DMS153 (cell line): Measurements from ENCODE around the gene LZTR1.
A peak's percentile ranks its signal among the peaks of the same experiment; 100 is the strongest.
"Not testable (repeated sequence)": the region's sequence is repeated elsewhere in the genome, so short reads cannot be mapped to it uniquely, and the experiment has no call there.

Source experiments
- DNase-seq: peaks from one replicate; lab custom pipeline; 2025; lab: John Stamatoyannopoulos, UW

LZTR1 gene

DNA sequence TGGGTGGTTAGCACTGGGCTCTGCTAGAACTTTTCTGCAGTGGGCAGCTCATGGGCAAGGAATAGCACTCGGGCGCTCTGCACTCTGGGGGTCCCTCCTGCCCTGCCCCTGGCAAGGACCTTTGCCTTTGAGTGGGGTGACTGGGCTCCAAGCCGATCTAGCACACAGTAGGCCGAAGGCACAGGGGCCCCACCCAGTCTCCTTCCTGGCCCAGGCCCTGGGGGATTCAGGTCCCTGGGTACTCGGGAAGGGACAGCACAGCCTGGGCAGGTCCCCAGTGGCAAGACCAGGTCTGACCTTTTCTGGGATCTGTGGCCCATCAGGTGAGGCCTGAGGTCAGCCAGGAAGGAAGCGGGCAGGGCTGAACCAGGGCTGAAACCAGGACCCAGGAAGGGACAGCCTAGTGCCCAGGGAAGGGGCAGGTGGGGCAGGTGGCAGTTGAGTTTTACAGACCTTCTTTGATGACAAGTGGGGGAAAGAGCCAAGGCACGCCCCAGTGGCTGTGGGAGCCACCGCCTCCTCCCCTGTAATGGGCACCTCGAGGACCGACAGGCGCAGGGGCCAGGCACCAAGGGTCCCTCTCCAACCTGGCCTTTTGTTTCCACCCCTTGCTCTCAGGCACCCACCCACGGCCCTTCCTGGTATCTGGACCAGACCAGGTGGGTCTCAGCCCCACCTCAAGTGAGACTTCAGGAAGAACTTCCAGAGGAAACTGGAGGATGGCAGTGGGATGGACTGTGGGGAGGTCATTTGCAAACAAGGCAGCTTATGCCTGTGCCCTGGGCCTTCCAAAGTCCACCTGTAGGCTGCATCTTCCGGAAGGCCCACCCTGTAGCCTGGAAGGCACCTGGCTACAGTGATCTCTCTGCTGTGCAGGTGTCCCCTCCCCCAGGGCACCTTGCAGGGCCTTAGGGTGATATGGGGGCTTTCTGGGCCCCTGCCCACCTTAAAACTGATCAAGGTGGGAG is 15.9 kb upstream of the LZTR1 start:
- no peak for DNase-seq

DNA sequence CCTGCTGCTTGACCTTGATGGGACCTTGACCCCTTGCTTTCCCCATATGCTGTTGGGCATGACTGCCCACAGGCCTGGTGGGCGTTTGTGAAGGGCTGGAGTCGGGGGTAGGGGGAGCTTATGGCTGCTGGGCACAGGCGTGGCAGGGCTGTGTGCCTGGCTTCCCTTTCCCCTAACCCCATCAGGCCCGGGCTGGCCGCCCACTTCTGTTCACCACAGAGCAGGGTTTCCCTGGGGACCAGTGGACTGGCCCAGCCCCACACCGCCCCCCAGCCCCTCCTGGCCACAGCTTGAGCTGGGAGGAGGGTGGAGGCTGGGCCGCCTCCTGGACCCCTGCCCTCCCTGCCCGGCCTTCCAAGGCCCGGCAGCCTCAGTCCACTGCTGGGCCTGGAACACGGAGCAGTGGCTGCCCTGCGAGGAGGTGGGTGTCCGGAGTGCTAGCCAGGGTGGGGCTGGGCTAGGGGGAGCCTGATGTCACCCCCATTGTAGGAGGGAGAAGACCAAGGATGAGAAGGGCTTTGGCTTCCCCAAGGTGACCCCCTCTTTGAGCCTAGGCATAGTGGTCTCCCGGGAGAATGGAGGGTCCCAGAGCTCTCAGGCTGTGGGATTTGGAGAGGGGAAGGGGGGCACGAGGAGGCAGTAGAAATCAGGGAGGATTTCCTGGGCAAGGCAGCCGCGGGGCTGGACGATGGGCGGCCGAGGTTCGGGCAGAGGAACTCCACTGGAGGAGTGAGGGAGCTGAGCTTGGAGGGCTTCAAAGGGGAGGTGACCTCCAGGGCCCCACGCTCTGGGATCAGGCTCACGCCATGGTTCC is 15.0 kb upstream of the LZTR1 start, which contains the start of gene AIFM3:
AIFM3 (plus strand) TSS at position 373 of the 814 bp plus-strand sequence. CDS start 690 bp downstream, outside the sequence.
- no peak for DNase-seq

DNA sequence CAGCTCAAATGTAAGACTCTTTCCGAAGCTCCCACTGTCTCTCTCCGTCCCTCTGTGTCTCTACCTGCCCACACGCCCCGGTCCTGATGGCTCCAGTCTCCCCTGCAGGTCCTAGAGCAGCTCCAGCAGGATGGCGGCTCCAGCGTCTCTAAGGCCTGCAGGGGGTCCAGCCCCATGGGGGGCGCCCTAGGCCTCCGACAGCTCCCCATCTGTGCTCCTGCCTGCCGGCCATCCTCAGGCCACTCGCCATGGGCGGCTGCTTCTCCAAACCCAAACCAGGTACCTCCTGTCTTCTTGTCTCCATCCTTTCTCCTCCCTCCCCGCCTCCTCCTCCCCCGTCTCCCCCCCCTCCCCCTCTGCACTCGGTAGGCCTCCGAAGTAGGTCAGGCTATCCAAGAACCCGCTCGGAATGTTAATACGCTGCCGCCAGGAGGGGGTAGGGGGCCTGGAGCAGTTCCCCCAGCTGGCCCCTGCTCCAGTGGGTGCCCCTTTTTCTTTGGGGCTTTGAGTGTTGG is 14.3 kb upstream of the LZTR1 start:
- no peak for DNase-seq

DNA sequence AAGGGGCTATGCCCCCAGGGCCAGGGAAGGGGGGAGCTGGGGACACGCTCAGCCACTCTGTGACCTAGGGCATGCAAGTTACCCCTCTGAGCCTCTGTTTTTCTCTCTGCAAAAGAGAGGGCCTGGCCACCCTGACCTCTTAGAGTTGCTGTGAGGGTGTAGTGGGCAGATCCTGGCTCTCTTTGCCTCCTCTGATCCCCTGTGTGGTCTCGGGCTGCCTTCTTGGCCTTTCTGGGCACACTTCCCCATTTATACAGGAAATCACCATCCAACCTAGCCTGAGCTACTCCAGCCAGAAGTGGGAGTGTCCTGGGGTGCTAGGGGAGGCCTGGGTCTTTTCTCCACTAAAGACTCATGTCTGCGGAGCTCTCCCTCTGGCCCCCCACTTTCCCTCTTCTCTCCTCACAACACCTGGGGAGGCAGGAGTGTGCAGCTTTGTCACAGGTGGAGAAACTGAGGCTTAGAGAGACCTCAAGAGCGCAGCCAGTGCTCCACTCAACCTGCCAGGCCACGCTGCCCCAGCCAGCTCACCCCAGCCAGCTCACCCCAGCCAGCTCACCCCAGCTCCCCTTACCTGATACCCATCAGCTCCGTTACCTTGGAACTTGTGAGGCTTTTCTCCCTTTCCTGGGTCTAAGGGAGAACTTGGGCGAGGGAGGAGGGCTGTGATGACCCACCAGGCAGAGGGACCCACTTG is 13.7 kb upstream of the LZTR1 start:
- DNase-seq = no peak

DNA sequence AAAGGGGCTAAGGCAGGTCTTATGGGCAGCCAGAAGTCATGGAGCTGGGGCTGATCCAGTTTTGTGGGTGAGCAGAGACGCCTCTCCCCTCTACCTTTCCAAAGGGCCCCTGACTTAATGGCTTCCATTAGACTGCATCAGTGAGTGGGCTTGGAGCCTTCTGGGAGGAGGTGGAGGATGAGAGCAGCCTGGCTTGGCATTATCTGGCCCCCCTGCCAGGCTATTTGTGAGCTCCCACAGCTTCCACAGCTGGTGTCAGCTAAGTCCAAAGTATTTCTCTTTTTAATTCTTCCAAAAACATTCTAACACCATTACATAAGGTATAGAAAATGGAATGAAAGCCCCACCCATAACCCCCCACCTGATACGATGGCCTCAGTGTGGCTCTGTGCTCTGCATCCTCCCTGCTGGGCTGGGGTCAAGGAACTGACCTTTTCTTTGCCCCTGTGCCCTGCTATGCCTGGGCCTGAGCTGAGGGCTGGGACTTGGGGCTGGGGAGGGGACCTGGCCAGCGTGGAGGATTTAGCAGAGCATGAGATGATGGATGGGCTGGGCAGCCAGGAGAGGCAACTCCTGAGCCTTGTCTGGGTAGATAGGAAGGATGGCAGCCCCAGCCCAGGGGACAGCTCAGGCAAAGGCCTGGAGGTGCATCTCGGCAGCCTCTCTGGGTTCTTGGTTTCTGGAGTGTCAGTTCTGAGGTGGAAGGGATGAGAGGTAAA is 11.0 kb upstream of the LZTR1 start:
- no peak for DNase-seq

DNA sequence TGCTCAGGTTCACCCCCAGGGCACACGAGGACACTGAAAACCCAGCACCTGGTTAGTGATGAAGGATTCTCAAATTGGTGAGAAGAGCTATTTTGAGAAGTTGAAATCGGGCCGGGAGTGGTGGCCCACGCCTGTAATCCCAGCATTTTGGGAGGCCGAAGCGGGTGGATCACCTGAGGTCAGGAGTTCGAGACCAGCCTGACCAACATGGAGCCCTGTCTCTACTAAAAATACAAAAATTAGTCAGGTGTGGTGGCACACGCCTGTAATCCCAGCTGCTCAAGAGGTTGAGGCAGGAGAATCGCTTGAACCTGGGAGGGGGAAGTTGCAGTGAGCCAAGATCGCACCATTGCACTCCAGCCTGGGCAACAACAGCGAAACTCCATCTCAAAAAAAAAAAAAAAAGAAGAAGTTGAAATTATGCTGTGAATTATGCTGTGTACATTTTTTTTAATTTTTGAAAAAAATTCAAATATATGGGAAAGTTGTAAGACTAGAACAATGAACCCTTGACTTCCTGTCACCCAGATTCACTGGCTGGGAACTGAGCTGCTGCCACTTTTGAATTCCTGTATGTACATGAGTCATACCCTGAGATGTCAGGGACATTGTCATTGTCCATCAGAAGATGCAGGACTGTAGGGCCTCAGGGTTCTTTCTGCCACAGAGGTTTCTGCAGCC is 9.9 kb upstream of the LZTR1 start:
- DNase-seq = not testable (repeated sequence)

DNA sequence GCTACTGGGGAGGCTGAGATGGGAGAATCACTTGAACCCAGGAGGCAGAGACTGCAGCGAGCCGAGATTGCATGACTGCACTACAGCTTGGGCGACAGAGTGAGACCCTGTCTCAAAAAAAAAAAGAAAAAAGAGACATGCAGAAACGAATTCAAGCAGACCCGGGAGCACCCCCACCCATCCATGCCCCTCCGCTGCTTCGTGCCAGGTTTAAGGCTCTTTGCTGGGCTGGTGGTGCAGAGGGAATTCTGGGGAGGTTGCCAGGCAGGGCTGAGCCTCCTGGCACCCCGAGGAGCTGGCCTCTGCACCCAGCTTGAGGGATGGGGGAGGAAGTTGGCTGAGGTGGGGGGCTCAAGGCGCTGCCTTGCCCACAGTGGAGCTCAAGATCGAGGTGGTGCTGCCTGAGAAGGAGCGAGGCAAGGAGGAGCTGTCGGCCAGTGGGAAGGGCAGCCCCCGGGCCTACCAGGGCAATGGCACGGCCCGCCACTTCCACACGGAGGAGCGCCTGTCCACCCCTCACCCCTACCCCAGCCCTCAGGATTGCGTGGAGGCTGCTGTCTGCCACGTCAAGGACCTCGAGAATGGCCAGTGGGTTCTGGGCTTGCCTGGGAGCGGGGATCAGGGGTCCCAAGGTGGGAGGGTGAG is 9.0 kb upstream of the LZTR1 start:
- DNase-seq = no peak

DNA sequence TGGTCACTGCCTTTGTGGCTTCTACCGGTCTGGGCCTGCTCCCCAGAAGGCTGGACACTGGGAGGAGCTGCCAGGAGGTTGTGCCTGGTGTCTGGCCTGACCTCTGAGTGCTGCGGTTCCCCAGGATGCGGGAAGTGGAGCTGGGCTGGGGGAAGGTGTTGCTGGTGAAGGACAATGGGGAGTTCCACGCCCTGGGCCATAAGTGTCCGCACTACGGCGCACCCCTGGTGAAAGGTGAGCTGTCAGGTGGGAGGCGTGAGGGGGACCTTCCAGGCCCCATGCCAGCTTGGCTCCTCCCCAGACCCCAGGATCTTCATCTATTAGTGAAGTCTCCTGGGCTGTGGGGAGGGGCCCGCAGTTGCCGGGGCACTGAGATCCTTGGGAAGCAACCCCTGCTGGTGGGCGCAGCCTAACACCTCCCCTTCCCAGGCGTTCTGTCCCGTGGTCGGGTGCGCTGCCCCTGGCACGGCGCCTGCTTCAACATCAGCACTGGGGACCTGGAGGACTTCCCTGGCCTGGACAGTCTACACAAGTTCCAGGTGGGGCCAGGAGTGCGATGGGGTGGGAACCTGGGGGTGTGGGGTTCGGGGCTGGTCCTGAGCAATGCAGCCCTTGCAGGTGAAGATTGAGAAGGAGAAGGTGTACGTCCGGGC is 8.3 kb upstream of the LZTR1 start:
- DNase-seq = no peak

DNA sequence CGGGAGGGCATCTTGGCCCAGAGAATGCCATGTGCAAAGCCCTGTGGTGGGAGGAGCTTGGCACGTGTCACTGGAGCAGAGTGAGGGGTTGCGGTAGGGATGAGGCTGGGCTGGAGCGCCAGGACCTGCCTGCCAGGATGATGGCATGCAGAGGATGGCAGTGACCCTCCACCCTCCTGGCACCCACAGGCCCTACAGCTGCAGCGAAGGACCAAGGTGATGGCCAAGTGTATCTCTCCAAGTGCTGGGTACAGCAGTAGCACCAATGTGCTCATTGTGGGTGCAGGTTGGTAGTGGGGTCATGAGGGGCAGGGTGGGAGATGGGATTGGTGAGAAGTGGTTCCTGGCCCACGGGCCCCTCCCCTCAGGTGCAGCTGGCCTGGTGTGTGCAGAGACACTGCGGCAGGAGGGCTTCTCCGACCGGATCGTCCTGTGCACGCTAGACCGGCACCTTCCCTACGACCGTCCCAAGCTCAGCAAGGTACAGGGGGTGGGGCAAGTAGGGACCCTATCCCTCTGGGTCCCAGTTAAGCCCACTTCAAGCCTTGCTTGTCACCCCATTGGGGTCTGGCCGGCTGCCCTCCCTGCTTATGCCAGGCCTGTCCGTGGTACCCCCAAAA is 7.7 kb upstream of the LZTR1 start:
- no peak for DNase-seq

DNA sequence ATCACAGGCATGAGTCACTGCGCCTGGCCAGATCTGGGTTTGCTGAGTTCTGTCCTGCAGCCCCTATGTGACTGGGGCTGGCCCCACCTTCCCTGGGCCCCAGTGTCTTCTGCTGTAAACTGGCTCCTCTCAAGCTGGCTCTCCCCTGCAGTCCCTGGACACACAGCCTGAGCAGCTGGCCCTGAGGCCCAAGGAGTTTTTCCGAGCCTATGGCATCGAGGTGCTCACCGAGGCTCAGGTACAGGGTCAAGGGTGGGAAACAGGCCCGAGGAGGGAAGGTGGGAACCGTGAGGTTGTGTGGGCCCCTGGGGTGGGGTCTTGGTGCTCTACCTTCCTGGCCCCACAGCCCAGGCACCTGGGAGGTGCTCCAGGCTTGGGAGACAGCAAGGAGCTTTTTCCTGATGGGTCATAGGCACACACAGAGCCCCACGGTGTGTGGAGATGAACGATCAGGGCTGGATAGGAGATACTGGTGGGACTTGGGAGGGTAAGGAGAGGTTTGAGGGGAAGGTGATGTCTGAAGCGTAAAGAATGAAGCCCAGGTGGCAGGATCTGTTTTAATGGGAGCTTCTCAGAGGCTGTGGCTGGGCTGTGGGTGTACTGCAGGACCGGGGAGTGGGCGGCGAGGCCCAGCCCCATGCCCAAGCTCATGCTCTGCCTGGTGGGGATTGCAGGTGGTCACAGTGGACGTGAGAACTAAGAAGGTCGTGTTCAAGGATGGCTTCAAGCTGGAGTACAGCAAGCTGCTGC is 6.4 kb upstream of the LZTR1 start:
- DNase-seq = no peak

DNA sequence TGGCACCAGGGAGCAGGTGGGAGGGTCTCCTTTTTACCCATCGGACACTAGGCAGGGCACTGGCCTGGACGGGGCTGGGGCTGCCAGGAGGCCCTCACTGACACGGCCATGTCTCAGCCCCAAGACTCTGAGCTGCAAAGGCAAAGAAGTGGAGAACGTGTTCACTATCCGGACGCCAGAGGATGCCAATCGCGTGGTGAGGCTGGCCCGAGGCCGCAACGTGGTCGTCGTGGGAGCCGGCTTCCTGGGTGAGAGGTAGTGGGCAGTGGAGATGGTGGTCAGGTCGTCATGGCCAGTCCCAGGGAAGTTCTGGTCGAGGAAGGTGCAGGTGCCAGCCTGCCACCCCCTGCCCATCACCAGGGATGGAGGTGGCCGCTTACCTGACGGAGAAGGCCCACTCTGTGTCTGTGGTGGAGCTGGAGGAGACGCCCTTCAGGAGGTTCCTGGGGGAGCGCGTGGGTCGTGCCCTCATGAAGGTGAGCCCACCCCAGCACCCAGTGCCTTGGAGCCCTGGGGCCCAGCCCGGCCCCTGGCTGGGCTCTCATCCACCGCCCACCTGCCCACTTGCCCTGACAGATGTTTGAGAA is 5.7 kb upstream of the LZTR1 start:
- no peak for DNase-seq

DNA sequence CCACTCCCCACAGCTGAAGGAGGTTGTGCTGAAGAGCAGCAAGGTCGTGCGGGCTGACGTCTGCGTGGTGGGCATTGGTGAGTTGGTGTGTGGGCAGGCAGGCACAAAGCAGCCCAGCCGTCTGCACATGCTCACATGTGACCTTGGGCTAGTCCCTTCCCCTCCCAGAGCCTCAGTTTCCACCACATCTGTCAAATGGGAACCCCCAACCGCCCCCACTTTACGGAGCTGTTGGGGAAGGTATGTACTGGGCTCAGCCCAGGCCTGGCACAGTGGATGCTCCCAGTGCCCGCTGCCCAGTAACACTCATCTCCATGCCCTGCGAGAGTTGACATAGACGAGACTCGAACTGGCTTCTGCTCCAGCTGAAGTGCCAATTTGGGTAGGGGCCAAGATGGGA is 5.1 kb upstream of the LZTR1 start:
- no peak for DNase-seq

DNA sequence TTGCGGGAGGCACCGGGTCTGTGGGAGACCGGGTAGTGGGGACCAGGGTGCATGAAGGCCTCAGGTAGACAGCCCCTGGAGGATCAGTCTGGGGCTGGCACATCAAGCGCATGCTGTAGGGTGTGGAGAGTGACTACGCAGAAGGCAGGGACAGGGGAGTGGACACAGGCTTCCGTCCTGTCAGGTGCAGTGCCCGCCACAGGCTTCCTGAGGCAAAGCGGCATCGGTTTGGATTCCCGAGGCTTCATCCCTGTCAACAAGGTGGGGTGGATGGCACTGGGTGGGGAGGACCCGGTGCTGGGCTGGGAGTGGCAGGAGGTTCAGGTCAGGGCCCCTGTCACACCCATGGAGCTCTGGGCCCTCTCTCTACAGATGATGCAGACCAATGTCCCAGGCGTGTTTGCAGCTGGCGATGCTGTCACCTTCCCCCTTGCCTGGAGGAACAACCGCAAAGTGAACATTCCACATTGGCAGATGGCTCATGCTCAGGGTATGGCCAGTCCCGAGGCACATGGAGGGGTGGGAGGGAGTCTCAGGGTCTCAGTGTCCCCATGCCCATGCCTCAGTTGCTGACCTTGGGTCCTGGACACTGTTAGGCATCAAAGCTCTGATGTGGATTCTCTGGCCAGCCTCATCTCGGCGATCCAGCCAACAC is 4.5 kb upstream of the LZTR1 start:
- no peak for DNase-seq

DNA sequence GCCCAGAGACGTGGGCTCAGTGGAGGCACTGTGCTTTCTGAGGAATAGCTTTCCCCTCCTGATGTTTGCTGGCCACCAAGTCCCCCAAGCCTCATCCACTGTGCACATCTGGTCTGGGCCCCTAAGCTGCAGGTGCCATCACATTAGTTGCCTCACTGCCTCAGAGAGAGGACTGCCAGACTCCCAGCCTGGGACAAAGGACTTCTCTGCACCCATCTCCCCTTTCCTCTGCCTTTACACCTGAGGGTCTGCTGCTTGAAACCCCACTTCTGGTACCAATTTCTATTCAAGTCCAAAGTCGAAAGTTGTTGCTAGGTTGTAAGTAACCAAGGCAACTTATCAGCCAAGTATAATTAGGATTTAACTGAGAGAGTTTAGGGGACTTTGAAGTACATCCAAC is 3.7 kb upstream of the LZTR1 start:
- DNase-seq = no peak

DNA sequence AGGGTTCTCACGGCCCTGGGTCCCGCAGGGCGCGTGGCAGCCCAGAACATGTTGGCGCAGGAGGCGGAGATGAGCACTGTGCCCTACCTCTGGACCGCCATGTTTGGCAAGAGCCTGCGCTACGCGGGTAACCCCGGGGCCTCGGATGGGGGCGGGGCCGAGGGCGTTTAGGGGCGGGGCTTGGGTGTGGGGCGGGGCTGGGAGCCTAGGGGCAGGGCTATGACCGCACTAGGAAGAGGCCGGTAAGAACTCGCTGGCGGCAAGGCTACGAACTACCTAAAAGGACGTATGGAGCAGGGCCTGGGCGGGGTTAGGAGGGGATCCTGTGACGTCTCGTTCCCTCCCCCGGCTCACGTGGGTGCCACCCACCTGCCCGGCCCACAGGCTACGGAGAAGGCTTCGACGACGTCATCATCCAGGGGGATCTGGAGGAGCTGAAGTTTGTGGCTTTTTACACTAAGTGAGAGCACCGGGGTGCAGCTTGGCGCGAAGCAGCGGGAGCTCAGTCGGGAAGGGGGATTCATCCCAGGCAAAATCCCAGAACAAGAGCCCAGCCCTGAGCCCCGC is 2.8 kb upstream of the LZTR1 start:
- DNase-seq = peak; percentile 67

DNA sequence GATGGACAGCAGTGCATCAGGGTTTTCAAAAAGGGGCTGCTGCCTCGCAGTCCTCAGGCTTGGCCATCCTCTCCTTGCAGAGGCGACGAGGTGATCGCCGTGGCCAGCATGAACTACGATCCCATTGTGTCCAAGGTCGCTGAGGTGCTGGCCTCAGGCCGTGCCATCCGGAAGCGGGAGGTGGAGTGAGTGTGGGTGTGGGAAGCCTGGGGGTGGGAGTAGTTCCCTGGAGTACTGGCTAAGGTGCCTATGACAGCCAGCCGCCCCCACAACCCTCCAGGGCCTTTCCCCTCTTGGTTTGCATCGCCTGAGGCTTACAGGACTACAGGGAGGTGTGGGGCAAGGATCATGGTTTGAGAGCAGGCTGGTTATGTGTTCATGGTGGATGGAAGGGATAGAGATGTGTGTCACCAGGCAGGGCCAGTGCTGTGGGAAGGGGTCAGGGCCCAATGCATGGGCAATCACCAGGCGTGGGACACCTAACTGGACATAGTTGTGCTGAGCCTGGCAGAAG is 2.1 kb upstream of the LZTR1 start:
- DNase-seq = no peak

DNA sequence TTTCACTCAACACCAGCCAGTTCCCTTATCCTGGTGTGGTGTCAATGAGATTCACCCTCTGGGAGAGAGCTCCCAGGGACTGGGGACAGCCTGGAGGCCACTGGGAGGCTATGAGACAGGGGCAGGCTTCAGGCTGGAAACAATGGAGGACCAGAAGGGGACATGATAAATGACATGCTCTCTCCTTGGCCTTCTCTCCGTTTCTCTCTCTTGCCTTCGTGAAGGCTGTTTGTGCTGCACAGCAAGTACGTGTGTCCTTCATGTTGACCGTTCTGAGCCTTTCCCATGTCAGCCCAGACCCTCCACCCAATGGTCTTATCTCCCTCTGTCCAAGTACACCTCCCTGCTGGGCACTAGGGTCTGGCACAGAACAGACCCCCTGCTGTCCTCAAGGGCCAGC is 1.6 kb upstream of the LZTR1 start:
- no peak for DNase-seq
